HepG2 (cell line): ENCODE data around the gene MUC13. TPM values are rescaled to one million over a fixed set of nuclear protein-coding genes. Genes with fewer than 3 reads are reported as not detected.

Experiments
- CEBPB ChIP-seq: IDR thresholded peaks from 2 replicates; pipeline ENCODE4 v1.6.1; 2011; ENCODE audit warnings: low read depth, low read length, improper control_type of control experiment, borderline replicate concordance
- ELF3 ChIP-seq: IDR thresholded peaks from 2 replicates; pipeline ENCODE4 v1.6.1; 2016; ENCODE audit warnings: missing genetic modification reagents, missing compliant biosample characterization
- KLF16 ChIP-seq, 2 experiments: sonication (generic) in 1 of 2; formaldehyde crosslinking in 1 of 2; IDR thresholded peaks; 2 replicates each; pipeline versions ENCODE4 v1.6.1 to v1.8.0; 2016 to 2023; ENCODE audit warnings: missing genetic modification reagents in 2 of 2, missing compliant biosample characterization in 1 of 2
- KMT2B ChIP-seq: IDR thresholded peaks from 2 replicates; pipeline ENCODE4 v1.6.1; 2016; ENCODE audit warnings: missing genetic modification reagents, missing compliant biosample characterization
- MTA3 ChIP-seq: sonication (generic); formaldehyde crosslinking; IDR thresholded peaks from 2 replicates; pipeline ENCODE4 v1.4.0; 2020; ENCODE audit warnings: missing genetic modification reagents
- NKX3-1 ChIP-seq: sonication (generic); formaldehyde crosslinking; IDR thresholded peaks from 2 replicates; pipeline ENCODE4 v1.5.0; 2020; ENCODE audit warnings: missing genetic modification reagents
- RARA ChIP-seq: IDR thresholded peaks from 2 replicates; pipeline ENCODE4 v1.6.1; 2016; ENCODE audit warnings: missing genetic modification reagents, missing compliant biosample characterization
- SP4 ChIP-seq: sonication (generic); formaldehyde crosslinking; IDR thresholded peaks from 2 replicates; pipeline ENCODE4 v1.8.1; 2023; ENCODE audit warnings: mild to moderate bottlenecking, missing genetic modification reagents
- TAF15 ChIP-seq: fragments of 200-400 bp; formaldehyde crosslinking; IDR thresholded peaks from one replicate; pipeline ENCODE4 v1.6.1; 2018; ENCODE audit warnings: mild to moderate bottlenecking, low read depth, low read length; ENCODE audit not compliant: poor library complexity, severe bottlenecking
- TEAD3 ChIP-seq: optimal IDR thresholded peaks from 2 replicates; pipeline ENCODE3; 2016; ENCODE audit warnings: borderline replicate concordance
- ZNF609 ChIP-seq: sonication (generic); formaldehyde crosslinking; IDR thresholded peaks from 2 replicates; pipeline ENCODE4 v1.4.0; 2020; ENCODE audit warnings: mild to moderate bottlenecking, missing genetic modification reagents, borderline replicate concordance
- ZNF724P ChIP-seq: sonication (generic); formaldehyde crosslinking; IDR thresholded peaks from 2 replicates; pipeline ENCODE4 v1.8.0; 2022; ENCODE audit warnings: missing genetic modification reagents, borderline replicate concordance
- ZSCAN29 ChIP-seq: sonication (generic); formaldehyde crosslinking; conservative IDR thresholded peaks from 2 replicates; pipeline ENCODE4 v1.4.0; 2020; ENCODE audit warnings: mild to moderate bottlenecking, missing genetic modification reagents
- polyA plus RNA-seq, 8 experiments: library from polyadenylated mRNA; depleted of rRNA in 3 of 8; stranded (reverse) in 7 of 8; unstranded in 1 of 8; fragments of >200 nt; fragmentation: Illumina TruSeq in 4 of 8; extraction: Trizol in 4 of 8; gene quantifications; 2 replicates each; pipeline versions ENCODE4 v1.2.1 to v1.2.3, GENCODE V29; 2011 to 2016; ENCODE audit warnings: low read depth in 4 of 8, missing spikeins in 1 of 8, mixed read lengths in 1 of 8; ENCODE audit not compliant: insufficient read depth in 1 of 8
- total RNA-seq, 5 experiments: library from RNA; depleted of rRNA; stranded (reverse); fragments of >200 nt; fragmentation: Illumina TruSeq; extraction: Trizol; gene quantifications; 2 replicates each; pipeline ENCODE4 v1.2.3, GENCODE V29; 2016; ENCODE audit warnings: low read depth in 1 of 5
- TF ChIP-seq, protein P1 (sequence below): sonication (generic); formaldehyde crosslinking; IDR thresholded peaks from 2 replicates; pipeline ENCODE4 v1.4.0; 2020; ENCODE audit warnings: mild to moderate bottlenecking, missing genetic modification reagents
- TF ChIP-seq, protein P2 (sequence below): sonication (generic); formaldehyde crosslinking; IDR thresholded peaks from 2 replicates; pipeline ENCODE4 v1.5.1; 2020; ENCODE audit warnings: mild to moderate bottlenecking, missing genetic modification reagents, borderline replicate concordance
- TF ChIP-seq, protein P3 (sequence below): sonication (generic); formaldehyde crosslinking; IDR thresholded peaks from 2 replicates; pipeline ENCODE4 v1.9.0; 2021; ENCODE audit warnings: mild to moderate bottlenecking, missing genetic modification reagents

MUC13 gene
- total and polyA plus RNA-seq, 2 of the 13 experiments (the other 11 are each of a cell fraction or from before 2014, with no cell fraction given): 0.04 to 1.2 TPM

DNA sequence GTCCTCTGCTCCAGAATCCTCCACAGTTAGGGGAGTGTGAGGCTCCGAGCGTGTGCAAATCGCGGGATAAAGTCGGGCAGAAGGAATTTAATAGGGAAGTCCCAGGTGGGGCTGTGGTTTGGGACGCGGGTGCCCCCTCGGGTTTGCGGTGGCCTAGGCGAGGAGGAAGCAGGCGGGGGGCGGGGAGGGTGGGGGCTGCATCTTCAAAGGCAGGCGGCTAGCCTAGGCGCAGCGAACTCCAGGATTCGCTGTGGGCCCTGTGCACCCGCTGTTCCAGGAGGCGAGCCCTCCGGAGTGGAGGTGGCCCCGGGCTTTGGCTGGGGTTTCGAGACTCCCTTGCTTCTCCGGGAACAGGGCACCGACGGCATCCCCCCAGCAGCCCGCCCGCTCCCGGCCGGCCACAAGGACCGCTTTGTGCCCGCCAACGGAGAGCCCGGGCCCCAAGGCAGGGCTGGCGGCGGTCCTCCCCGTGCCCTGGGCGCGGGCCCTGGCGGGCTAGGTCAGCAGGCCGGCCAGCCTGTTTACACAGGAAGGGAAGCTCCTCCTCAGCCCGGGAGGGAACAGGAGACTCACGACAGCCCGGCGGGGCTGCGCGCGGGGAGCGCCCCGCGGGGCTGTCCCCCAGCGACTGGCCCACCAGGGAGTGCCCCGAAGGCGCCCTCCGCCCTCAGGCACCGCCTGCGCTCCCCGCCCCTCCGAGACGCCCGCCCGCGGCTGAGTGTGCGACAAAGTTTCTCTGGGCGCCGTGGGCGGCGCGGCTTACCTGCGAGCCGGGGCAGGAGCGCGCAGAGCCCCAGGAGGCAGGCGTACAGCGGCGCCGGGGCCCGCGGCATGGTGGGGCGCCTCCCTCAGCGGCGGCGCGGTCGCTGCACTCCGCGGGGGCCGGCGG lies 48.1 kb downstream of the MUC13 start (continued):
- TF ChIP-seq ZNF609 (CRISPR knock-in tag) (peak; percentile 73), KLF16 (CRISPR knock-in tag; IDR thresholded peaks at IDR 0.05) (no peak; a peak in 1 of 4 replicates), CEBPB (no peak), RARA (peak; percentile 74), SP4 (CRISPR knock-in tag) (peak; percentile 35), KMT2B (0 out of 2 replicates have a peak, but pooled peaks have one; percentile 29), MTA3 (CRISPR knock-in tag) (no peak), TEAD3 (peak; percentile 3), ELF3 (CRISPR knock-in tag) (no peak), ZNF724P (CRISPR knock-in tag) (0 out of 2 replicates have a peak, but pooled peaks have one; percentile 13), TAF15 (no peak), ZSCAN29 (CRISPR knock-in tag) (no peak), NKX3-1 (CRISPR knock-in tag) (no peak)
- TF ChIP-seq, protein P1, sequence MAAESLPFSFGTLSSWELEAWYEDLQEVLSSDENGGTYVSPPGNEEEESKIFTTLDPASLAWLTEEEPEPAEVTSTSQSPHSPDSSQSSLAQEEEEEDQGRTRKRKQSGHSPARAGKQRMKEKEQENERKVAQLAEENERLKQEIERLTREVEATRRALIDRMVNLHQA (CRISPR knock-in tag): no peak
- TF ChIP-seq, protein P2, sequence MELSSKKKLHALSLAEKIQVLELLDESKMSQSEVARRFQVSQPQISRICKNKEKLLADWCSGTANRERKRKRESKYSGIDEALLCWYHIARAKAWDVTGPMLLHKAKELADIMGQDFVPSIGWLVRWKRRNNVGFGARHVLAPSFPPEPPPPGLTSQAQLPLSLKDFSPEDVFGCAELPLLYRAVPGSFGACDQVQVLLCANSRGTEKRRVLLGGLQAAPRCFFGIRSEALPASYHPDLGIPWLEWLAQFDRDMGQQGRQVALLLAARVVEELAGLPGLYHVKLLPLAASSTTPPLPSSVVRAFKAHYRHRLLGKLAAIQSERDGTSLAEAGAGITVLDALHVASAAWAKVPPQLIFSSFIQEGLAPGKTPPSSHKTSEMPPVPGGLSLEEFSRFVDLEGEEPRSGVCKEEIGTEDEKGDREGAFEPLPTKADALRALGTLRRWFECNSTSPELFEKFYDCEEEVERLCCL (CRISPR knock-in tag): no peak
- TF ChIP-seq, protein P3, sequence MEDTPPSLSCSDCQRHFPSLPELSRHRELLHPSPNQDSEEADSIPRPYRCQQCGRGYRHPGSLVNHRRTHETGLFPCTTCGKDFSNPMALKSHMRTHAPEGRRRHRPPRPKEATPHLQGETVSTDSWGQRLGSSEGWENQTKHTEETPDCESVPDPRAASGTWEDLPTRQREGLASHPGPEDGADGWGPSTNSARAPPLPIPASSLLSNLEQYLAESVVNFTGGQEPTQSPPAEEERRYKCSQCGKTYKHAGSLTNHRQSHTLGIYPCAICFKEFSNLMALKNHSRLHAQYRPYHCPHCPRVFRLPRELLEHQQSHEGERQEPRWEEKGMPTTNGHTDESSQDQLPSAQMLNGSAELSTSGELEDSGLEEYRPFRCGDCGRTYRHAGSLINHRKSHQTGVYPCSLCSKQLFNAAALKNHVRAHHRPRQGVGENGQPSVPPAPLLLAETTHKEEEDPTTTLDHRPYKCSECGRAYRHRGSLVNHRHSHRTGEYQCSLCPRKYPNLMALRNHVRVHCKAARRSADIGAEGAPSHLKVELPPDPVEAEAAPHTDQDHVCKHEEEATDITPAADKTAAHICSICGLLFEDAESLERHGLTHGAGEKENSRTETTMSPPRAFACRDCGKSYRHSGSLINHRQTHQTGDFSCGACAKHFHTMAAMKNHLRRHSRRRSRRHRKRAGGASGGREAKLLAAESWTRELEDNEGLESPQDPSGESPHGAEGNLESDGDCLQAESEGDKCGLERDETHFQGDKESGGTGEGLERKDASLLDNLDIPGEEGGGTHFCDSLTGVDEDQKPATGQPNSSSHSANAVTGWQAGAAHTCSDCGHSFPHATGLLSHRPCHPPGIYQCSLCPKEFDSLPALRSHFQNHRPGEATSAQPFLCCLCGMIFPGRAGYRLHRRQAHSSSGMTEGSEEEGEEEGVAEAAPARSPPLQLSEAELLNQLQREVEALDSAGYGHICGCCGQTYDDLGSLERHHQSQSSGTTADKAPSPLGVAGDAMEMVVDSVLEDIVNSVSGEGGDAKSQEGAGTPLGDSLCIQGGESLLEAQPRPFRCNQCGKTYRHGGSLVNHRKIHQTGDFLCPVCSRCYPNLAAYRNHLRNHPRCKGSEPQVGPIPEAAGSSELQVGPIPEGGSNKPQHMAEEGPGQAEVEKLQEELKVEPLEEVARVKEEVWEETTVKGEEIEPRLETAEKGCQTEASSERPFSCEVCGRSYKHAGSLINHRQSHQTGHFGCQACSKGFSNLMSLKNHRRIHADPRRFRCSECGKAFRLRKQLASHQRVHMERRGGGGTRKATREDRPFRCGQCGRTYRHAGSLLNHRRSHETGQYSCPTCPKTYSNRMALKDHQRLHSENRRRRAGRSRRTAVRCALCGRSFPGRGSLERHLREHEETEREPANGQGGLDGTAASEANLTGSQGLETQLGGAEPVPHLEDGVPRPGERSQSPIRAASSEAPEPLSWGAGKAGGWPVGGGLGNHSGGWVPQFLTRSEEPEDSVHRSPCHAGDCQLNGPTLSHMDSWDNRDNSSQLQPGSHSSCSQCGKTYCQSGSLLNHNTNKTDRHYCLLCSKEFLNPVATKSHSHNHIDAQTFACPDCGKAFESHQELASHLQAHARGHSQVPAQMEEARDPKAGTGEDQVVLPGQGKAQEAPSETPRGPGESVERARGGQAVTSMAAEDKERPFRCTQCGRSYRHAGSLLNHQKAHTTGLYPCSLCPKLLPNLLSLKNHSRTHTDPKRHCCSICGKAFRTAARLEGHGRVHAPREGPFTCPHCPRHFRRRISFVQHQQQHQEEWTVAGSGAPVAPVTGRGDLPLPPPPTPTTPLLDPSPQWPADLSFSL (CRISPR knock-in tag): no peak
